HUES64 (cell line): ENCODE results near the gene RTRAF. TPM values are rescaled to one million over a fixed set of nuclear protein-coding genes. Genes with fewer than 3 reads are reported as not detected.
A peak's percentile ranks its signal among the peaks of the same experiment; 100 is the strongest.

Experiments used
- H3K27ac ChIP-seq: 2 replicates; pipeline ENCODE4 v1.7.0; 2013; ENCODE audit warnings: low read depth, low read length, inconsistent platforms
- H3K27me3 ChIP-seq: 2 replicates; pipeline ENCODE4 v1.6.1; 2013; ENCODE audit warnings: mild to moderate bottlenecking, low read length; ENCODE audit not compliant: insufficient read depth
- H3K36me3 ChIP-seq: 2 replicates; pipeline ENCODE4 v1.6.1; 2013; ENCODE audit warnings: mild to moderate bottlenecking, low read length; ENCODE audit not compliant: insufficient read depth
- H3K4me1 ChIP-seq: 2 replicates; pipeline ENCODE4 v1.6.1; 2013; ENCODE audit warnings: mild to moderate bottlenecking, low read length, moderate library complexity; ENCODE audit not compliant: insufficient read depth
- H3K4me3 ChIP-seq: 2 replicates; pipeline ENCODE4 v1.5.1; 2013; ENCODE audit warnings: mild to moderate bottlenecking, low read length, moderate library complexity
- H3K9ac ChIP-seq: 2 replicates; pipeline ENCODE4 v1.6.1; 2013; ENCODE audit warnings: mild to moderate bottlenecking, low read depth, low read length
- H3K9me3 ChIP-seq: 2 replicates; pipeline ENCODE4 v1.6.1; 2013; ENCODE audit warnings: low read depth, low read length; ENCODE audit not compliant: insufficient read depth
- WGBS: fragments of 150-250, 120-280 bp; methylation state at CpG from one replicate; pipeline ENCODE4 v1.1.7; 2013; ENCODE audit warnings: missing lambda C conversion rate; 5-methylcytosine and 5-hydroxymethylcytosine counted together
- polyA plus RNA-seq, 2 experiments: library from polyadenylated mRNA; stranded (reverse); fragments of 50-300 nt; gene quantifications; one replicate each; pipeline ENCODE4 v1.2.3, GENCODE V29; 2013

Gene RTRAF
- 348 TPM for polyA plus RNA-seq (2013, experiment 1 of 2)
- polyA plus RNA-seq (2013, experiment 2 of 2): 361 TPM

DNA sequence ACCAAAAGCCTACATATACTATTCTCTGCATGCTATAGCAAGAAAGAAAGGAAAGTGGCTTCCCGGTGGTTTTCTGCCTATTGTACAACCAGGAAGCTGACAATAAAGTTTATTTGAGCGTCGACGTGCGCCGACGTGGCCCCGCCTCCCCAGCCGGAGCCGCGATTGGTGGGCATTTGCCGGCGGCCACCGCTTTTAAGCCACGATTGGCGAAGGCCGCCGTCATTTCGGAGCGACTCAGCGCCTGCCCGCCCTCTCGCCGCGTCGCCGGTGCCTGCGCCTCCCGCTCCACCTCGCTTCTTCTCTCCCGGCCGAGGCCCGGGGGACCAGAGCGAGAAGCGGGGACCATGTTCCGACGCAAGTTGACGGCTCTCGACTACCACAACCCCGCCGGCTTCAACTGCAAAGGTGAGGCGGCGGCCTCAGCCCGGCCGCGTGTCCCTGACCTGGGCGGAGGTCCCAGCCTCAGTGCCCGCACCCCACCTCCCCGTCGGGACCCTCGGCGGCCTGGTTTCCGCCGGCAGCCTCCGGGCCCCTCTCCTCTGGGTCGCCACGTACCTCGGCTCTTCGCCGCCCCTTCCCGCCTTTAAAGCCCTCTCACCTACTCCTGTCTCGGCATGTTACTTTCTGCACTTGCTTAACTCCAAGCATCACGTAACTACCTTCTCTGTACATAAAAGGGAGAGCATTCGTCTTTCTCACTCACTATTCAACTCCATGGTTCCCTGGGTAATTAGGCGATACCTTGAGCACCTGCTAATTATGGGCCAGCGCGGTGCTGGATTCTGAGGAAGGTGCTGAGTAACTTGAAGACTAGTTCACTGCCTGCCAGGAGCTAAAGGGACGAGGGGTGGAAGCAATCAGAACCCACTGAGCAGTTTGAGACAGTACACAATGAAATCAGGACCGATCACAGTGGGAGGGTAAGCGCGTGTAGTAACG, at the start of gene RTRAF:
TSS of gene RTRAF (plus strand) at position 254 of the 942 bp plus-strand sequence. CDS start at position 348, 94 bp downstream.
- under 1% methylated on average over 72 of the region's 72 CpGs for WGBS
- Histone ChIP-seq H3K4me3 (peak within 1 kb of the TSS; percentile 94), H3K9me3 (no peaks in the 10 kb centered on the region), H3K36me3 (peaks cover 39% of the 10 kb centered on the region), H3K27me3 (no peaks in the 10 kb centered on the region), H3K27ac (peak within 1 kb of the TSS; percentile 76), H3K9ac (peak within 1 kb of the TSS; percentile 93), H3K4me1 (peaks cover 5% of the 10 kb centered on the region)

DNA sequence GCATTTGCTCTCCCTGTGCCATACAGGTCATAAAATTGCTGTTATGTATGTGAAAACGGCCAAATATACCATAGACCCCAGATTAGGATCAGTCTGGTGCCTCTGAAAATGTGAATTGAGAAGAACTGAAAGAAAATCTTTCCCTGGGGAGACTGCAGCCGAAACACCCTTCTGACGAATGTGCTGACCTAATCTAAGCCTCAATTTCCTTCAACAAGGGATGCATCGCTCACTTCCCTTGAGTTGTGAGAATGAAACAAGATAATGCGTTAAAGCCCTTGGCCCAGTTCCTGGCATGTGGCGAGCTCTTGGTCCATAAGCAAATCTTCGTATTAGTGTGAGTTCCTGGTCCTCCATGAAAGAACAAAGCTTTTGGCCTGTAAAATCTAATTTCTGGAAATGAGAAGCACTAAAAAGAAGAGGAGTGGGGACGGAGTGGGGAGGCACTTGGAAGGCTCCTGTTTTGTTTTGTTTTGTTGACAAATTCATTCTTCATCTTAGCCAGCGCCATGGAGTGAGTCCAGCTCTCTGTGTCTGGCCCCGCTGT, 49.5 kb upstream of the RTRAF start:
- Histone ChIP-seq H3K4me1 (no peaks in the 10 kb centered on the region), H3K36me3 (no peaks in the 10 kb centered on the region), H3K27me3 (no peaks in the 10 kb centered on the region), H3K4me3 (no peak overlapping the region), H3K9me3 (no peaks in the 10 kb centered on the region), H3K9ac (no peak overlapping the region), H3K27ac (no peak overlapping the region)
- WGBS: 95% methylated on average over 10 of the region's 10 CpGs

DNA sequence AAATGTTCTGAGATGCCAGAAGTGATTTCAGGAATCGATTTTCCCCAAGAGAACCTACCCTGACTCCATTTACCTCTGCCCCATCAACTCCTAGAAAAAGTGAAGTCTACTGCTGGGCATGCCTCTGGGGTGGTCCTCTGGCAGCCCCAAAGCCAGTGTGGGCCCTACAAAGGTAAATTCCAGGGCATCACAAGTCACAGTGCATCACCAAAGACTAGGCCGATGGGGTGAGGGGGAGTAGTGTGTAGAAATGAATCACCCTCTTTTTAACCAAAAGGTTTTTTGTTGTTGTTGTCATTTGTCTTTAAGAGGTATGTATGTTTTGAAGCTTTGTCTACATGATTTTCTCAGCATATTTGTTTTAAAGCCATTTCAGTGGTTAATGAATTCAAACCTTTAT, 46.4 kb upstream of the RTRAF start:
- 97% methylated on average over 2 of the region's 2 CpGs for whole genome bisulfite sequencing
- H3K27me3 ChIP-seq: no peaks in the 10 kb centered on the region

DNA sequence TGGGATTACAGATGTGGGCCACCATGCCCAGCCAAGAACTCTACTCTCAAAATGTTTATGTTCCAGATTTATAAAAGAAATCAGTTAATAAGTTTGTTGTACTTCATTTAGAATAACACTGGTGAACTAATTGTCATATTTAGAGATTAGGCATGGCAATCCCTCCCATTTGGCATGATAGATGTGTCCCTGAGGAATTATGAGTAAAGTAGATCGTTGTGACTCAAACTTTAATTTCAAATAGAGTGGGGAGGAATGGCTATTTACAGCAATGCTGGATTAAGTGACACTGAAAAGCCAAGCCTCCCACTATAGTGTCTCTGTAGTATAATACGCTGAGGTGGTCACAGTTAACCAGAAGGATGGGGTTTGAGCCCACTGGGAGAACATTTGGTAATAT, 39.3 kb upstream of the RTRAF start:
- Histone ChIP-seq H3K36me3 (no peaks in the 10 kb centered on the region), H3K4me1 (no peaks in the 10 kb centered on the region), H3K9me3 (peaks cover 6% of the 10 kb centered on the region; the same call in 1 of the 2 replicates), H3K27ac (no peak overlapping the region), H3K4me3 (no peak overlapping the region), H3K27me3 (no peaks in the 10 kb centered on the region), H3K9ac (no peak overlapping the region)
- 87% methylated on average over 2 of the region's 2 CpGs for WGBS

More for the DNA sequence above, 46.4 kb upstream of the RTRAF start:
- no peak overlapping the region for H3K9ac ChIP-seq
- no peak overlapping the region for H3K4me3 ChIP-seq
- no peaks in the 10 kb centered on the region for H3K36me3 ChIP-seq
- H3K9me3 ChIP-seq: peaks cover 4% of the 10 kb centered on the region; the same call in 1 of the 2 replicates
- no peaks in the 10 kb centered on the region for H3K4me1 ChIP-seq
- no peak overlapping the region for H3K27ac ChIP-seq

DNA sequence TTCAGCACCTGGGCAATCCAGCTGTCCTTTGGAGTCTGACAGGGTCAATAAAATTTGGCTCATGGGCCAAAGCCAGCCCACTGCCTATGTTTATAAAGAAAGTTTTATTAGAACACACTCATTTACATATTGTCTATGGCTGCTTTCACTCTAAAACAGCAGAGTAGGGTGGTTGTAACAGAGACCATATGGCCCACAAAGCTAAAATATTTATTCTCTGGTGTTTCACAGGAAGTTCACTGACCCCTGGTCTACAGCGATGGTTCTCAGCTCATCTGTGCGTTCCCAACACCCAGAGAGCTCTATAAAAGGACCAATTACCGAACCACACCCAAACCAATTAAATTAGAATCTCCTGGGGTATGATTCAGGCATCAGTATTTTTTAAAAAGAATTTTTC, 37.7 kb upstream of the RTRAF start:
- 83% methylated on average over 2 of the region's 3 CpGs for WGBS
- Histone ChIP-seq H3K9me3 (peaks cover 6% of the 10 kb centered on the region; the same call in 1 of the 2 replicates), H3K4me1 (no peaks in the 10 kb centered on the region), H3K4me3 (no peak overlapping the region), H3K27ac (no peak overlapping the region), H3K9ac (no peak overlapping the region), H3K27me3 (no peaks in the 10 kb centered on the region), H3K36me3 (no peaks in the 10 kb centered on the region)

DNA sequence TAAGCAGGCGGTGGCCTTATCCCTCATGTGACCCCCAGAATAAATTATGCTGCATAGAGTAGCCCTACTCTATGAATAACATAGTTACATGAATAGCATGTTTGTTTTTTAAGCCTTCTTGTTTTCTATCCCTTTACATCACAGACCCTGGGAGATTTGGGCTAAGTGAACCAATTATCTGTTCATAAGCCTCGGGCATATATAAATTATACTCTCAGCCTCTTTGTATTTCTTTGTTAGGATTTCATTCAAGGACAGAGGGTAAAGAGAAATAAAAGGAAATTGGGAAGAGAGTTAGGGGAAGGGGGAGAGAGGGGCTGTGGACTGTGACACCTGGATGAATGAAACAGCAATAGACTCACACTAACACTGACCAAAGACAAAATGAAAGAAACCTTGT, 35.3 kb upstream of the RTRAF start:
- no peak overlapping the region for H3K4me3 ChIP-seq
- H3K36me3 ChIP-seq: no peaks in the 10 kb centered on the region
- H3K27me3 ChIP-seq: no peaks in the 10 kb centered on the region
- WGBS: 100% methylated on average over 1 of the region's 2 CpGs
- H3K9me3 ChIP-seq: peaks cover 12% of the 10 kb centered on the region; the same call in 1 of the 2 replicates
- no peak overlapping the region for H3K27ac ChIP-seq
- no peak overlapping the region for H3K9ac ChIP-seq
- no peaks in the 10 kb centered on the region for H3K4me1 ChIP-seq

DNA sequence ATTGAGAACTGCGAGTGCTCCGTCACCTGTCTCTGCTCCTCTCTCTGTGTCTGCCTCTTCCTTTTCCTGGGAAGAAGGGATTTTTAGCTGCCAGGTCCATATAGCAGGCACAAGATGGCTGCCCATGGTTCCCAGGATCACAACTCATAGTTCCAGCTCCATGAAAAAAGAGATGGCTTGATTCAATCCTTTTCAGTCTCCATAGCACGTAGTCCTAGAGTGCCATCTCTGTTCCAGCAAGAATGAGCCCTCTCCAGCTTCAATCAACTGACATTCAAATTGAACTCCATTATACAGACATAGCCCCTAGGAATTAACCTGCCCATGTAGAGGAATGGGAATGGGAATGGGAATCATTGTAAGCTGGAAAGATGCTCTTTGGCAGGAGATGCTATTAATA, 34.7 kb upstream of the RTRAF start:
- H3K9me3 ChIP-seq: peaks cover 14% of the 10 kb centered on the region; the same call in 1 of the 2 replicates
- H3K27ac ChIP-seq: no peak overlapping the region
- H3K4me3 ChIP-seq: no peak overlapping the region
- no peak overlapping the region for H3K9ac ChIP-seq
- 93% methylated on average over 3 of the region's 3 CpGs for WGBS
- no peaks in the 10 kb centered on the region for H3K36me3 ChIP-seq
- H3K27me3 ChIP-seq: no peaks in the 10 kb centered on the region
- H3K4me1 ChIP-seq: no peaks in the 10 kb centered on the region

DNA sequence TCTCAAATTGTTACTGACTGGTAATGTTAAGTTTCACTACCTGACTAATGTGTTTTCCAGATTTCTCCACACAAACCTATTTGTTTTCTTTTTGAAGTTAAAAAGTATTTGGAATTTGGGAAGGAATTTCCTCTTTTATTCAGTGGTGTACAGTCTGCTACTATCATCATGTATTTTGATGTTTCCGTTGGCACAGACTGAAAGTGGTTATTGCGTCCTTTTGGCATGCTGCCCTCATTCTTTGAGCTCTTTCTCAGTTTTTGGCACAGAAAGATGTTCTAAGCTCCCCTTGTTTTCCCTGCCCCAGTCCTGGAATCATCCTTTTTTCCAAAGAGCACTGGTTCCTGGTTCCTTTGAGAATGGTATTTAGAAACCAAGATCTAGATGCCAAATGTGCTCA, 31.4 kb upstream of the RTRAF start:
- H3K9ac ChIP-seq: no peak overlapping the region
- H3K27ac ChIP-seq: no peak overlapping the region
- 90% methylated on average over 2 of the region's 2 CpGs for WGBS
- H3K4me3 ChIP-seq: no peak overlapping the region
- peaks cover 5% of the 10 kb centered on the region; the same call in 1 of the 2 replicates for H3K4me1 ChIP-seq
- H3K36me3 ChIP-seq: no peaks in the 10 kb centered on the region
- H3K9me3 ChIP-seq: peaks cover 14% of the 10 kb centered on the region; the same call in 1 of the 2 replicates
- no peaks in the 10 kb centered on the region for H3K27me3 ChIP-seq

DNA sequence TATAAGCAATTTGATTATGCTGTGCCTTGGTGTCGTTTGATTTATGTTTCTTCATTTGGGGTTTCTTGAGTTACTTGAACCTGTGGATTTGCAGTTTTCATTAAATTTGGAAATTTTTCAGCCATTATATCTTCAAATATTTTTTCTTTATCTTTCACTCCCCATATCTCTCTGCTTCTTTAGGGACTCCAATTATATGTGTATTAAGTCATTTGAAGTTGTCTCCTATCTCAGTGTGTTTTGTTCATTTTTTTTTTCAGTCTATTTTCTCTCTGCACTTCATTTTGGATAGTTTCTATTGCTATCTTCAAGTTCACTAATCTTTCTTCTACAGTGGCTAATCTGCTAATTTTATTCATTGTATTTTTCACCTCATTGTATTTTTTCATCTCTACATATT, 29.4 kb upstream of the RTRAF start:
- WGBS: no CpG with 5 or more reads among the region's 1 CpG
- Histone ChIP-seq H3K9me3 (peaks cover 14% of the 10 kb centered on the region; the same call in 1 of the 2 replicates), H3K27ac (no peak overlapping the region), H3K9ac (no peak overlapping the region), H3K27me3 (no peaks in the 10 kb centered on the region), H3K36me3 (no peaks in the 10 kb centered on the region), H3K4me1 (peaks cover 7% of the 10 kb centered on the region; the same call in 1 of the 2 replicates), H3K4me3 (no peak overlapping the region)

DNA sequence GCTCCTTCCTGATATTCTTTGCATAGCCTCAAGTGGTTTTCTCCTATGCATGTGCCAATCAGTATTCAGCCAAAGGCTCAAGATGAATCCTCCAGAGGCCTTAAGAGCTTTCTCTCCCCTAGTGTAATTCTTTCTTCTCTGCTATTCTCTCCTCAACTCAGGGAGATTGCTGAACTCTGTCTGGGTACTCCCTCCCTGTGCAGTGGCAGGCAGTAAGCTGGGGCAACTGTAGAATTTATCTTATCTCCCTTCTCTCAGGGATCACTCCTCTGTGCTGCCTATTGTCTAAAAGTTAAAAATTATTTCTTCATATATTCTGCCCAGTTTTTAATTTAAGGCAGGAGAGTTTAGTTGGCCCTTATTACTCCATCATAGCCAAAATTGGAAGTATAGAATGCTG, 28.5 kb upstream of the RTRAF start:
- Histone ChIP-seq H3K27me3 (no peaks in the 10 kb centered on the region), H3K4me1 (peaks cover 7% of the 10 kb centered on the region; the same call in 1 of the 2 replicates), H3K4me3 (no peak overlapping the region), H3K9me3 (peaks cover 14% of the 10 kb centered on the region; the same call in 1 of the 2 replicates), H3K36me3 (no peaks in the 10 kb centered on the region), H3K9ac (no peak overlapping the region), H3K27ac (no peak overlapping the region)

DNA sequence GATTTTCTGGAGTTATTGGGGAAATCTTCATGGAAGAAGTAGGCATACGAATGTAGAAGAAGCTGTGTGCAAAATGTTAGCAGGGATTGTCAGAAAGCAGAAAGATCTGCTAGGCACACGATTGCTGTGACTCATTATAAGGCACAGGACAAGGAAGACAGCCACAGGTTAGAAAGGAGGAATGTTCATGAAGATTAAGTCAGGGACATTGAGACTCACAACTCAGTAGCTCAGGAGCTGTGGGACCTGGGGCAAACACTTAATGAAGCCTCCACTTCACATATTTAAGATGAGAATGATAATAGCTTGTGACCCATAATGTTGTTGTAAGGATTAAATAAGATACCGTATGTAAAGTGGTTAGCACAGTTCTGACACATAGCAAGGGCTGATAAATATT, 26.6 kb upstream of the RTRAF start:
- WGBS: 81% methylated on average over 2 of the region's 3 CpGs
- H3K36me3 ChIP-seq: no peaks in the 10 kb centered on the region
- no peak overlapping the region for H3K4me3 ChIP-seq
- H3K27me3 ChIP-seq: no peaks in the 10 kb centered on the region
- peaks cover 7% of the 10 kb centered on the region; the same call in 1 of the 2 replicates for H3K4me1 ChIP-seq
- H3K9me3 ChIP-seq: peaks cover 14% of the 10 kb centered on the region; the same call in 1 of the 2 replicates
- no peak overlapping the region for H3K27ac ChIP-seq
- no peak overlapping the region for H3K9ac ChIP-seq
